H1 (cell line): ENCODE results near the gene HES5. TPM values are rescaled to one million over a fixed set of nuclear protein-coding genes. Genes with fewer than 3 reads are reported as not detected.

Experiments
- CTCF ChIA-PET: fragments of 300-600 bp; sonication (Branson Sonifier 250); formaldehyde crosslinking; loops from one replicate; lab custom pipeline; 2021; ENCODE audit not compliant: partially characterized antibody; lab: Charles Lee
- POLR2A ChIA-PET: fragments of 300-600 bp; sonication (Branson Sonifier 250); formaldehyde crosslinking; loops from one replicate; lab custom pipeline; 2021; ENCODE audit warnings: inconsistent platforms; ENCODE audit not compliant: partially characterized antibody; lab: Charles Lee
- DNase-seq, 2 experiments: peaks; one replicate each; pipeline versions ENCODE4 v3.0.0 to v3.0.0-alpha.2; 2010 to 2022; ENCODE audit warnings: low spot score in 2 of 2, low read depth in 1 of 2, mixed read lengths in 1 of 2
- FAIRE-seq: peaks from 2 replicates; lab custom pipeline; 2011; peaks lifted over from hg19 to GRCh38; lab: Jason Lieb, UNC
- H2AFZ ChIP-seq: 2 replicates; pipeline ENCODE4 v1.8.1; 2012; ENCODE audit warnings: low read length, inconsistent platforms
- H2AK5ac ChIP-seq: 2 replicates; pipeline ENCODE4 v1.6.1; 2013; ENCODE audit warnings: low read depth, low read length
- H2BK120ac ChIP-seq: replicated peaks from 2 replicates; pipeline ENCODE3; 2013; ENCODE audit warnings: low read depth, low read length, inconsistent platforms
- H2BK12ac ChIP-seq: 2 replicates; pipeline ENCODE4 v1.6.1; 2013; ENCODE audit warnings: low read depth, low read length
- H2BK15ac ChIP-seq: 2 replicates; pipeline ENCODE4 v1.6.1; 2013; ENCODE audit warnings: low read length
- H2BK20ac ChIP-seq: 2 replicates; pipeline ENCODE4 v1.6.1; 2013; ENCODE audit warnings: low read length
- H2BK5ac ChIP-seq: 2 replicates; pipeline ENCODE4 v1.6.1; 2013; ENCODE audit warnings: low read depth, low read length
- H3K14ac ChIP-seq: 2 replicates; pipeline ENCODE4 v1.6.1; 2013; ENCODE audit warnings: inconsistent platforms; ENCODE audit not compliant: insufficient read length
- H3K18ac ChIP-seq: 2 replicates; pipeline ENCODE4 v1.6.1; 2013; ENCODE audit warnings: low read length; ENCODE audit errors: extremely low read depth
- H3K23ac ChIP-seq: 2 replicates; pipeline ENCODE4 v1.6.1; 2013; ENCODE audit warnings: inconsistent platforms; ENCODE audit not compliant: insufficient read length
- H3K23me2 ChIP-seq: 2 replicates; pipeline ENCODE4 v1.6.1; 2013; ENCODE audit warnings: low read depth, low read length
- H3K27ac ChIP-seq: 2 replicates; pipeline ENCODE4 v1.6.1; 2011; ENCODE audit warnings: low read depth, low read length, inconsistent platforms
- H3K27me3 ChIP-seq, 4 experiments: replicated peaks in 1 of 4; 1 replicate in 1 of 4; 2 replicates in 3 of 4; pipeline versions ENCODE4 v1.6.1 to v1.8.1; 2011 to 2013; ENCODE audit warnings: low read length in 3 of 4, mild to moderate bottlenecking in 3 of 4, inconsistent platforms in 2 of 4, mixed read lengths in 2 of 4, moderate library complexity in 1 of 4; ENCODE audit not compliant: control insufficient read depth in 3 of 4, insufficient read depth in 3 of 4; ENCODE audit errors: extremely low read depth in 1 of 4
- H3K36me3 ChIP-seq, 4 experiments: 2 replicates each; pipeline versions ENCODE4 v1.6.1 to v1.8.1; 2011 to 2013; ENCODE audit warnings: mild to moderate bottlenecking in 4 of 4, low read length in 3 of 4, moderate library complexity in 2 of 4, control low read depth in 1 of 4, inconsistent platforms in 1 of 4; ENCODE audit not compliant: insufficient read depth in 4 of 4, control insufficient read depth in 2 of 4
- H3K4ac ChIP-seq: replicated peaks from 2 replicates; pipeline ENCODE3; 2013; ENCODE audit warnings: low read length, low read depth, mixed read lengths, inconsistent platforms; ENCODE audit not compliant: insufficient read length
- H3K4me1 ChIP-seq, 4 experiments: replicated peaks in 1 of 4; 1 replicate in 1 of 4; 2 replicates in 3 of 4; pipeline versions ENCODE4 v1.6.1 to v1.8.1; 2011 to 2013; ENCODE audit warnings: low read length in 3 of 4, inconsistent platforms in 2 of 4, mixed read lengths in 1 of 4; ENCODE audit not compliant: insufficient read depth in 4 of 4, control insufficient read depth in 3 of 4
- H3K4me2 ChIP-seq, 2 experiments: 2 replicates each; pipeline versions ENCODE4 v1.6.1 to v1.8.1; 2011 to 2013; ENCODE audit warnings: low read depth in 2 of 2, low read length in 2 of 2, control low read depth in 1 of 2, inconsistent platforms in 1 of 2, mild to moderate bottlenecking in 1 of 2; ENCODE audit not compliant: insufficient read depth in 1 of 2
- H3K4me3 ChIP-seq, 4 experiments: fragments of 200-600, 300-600 bp in 1 of 4; sonication (generic), shearing (Covaris generic), sonication (Bioruptor Twin) in 1 of 4; 2 replicates each; pipeline versions ENCODE4 v1.5.1 to v1.8.1; 2011 to 2016; ENCODE audit warnings: low read length in 4 of 4, low read depth in 3 of 4, control low read depth in 2 of 4, inconsistent platforms in 2 of 4, mild to moderate bottlenecking in 2 of 4, mixed read lengths in 1 of 4, moderate library complexity in 1 of 4; ENCODE audit not compliant: insufficient read depth in 2 of 4; ENCODE audit errors: extremely low read depth in 1 of 4
- H3K56ac ChIP-seq: replicated peaks from 2 replicates; pipeline ENCODE3; 2013; ENCODE audit warnings: low read depth, mild to moderate bottlenecking, mixed read lengths, low read length, inconsistent platforms; ENCODE audit not compliant: insufficient read length
- H3K79me1 ChIP-seq: 2 replicates; pipeline ENCODE4 v1.6.1; 2013; ENCODE audit warnings: low read depth, low read length, control low read depth
- H3K79me2 ChIP-seq, 2 experiments: 2 replicates each; pipeline versions ENCODE4 v1.6.1 to v1.8.1; 2012 to 2013; ENCODE audit warnings: low read length in 2 of 2, mild to moderate bottlenecking in 2 of 2, inconsistent platforms in 1 of 2; ENCODE audit not compliant: insufficient read depth in 2 of 2, control insufficient read depth in 1 of 2
- H3K9ac ChIP-seq, 4 experiments: replicated peaks in 1 of 4; 1 replicate in 1 of 4; 2 replicates in 3 of 4; pipeline versions ENCODE4 v1.6.1 to v1.8.1; 2011 to 2013; ENCODE audit warnings: low read depth in 3 of 4, low read length in 3 of 4, control low read depth in 2 of 4, mild to moderate bottlenecking in 2 of 4, moderate library complexity in 2 of 4, inconsistent platforms in 1 of 4; ENCODE audit errors: extremely low read depth in 1 of 4
- H3K9me3 ChIP-seq, 2 experiments: 2 replicates each; pipeline versions ENCODE4 v1.6.1 to v1.8.1; 2012 to 2013; ENCODE audit warnings: mild to moderate bottlenecking in 2 of 2, moderate library complexity in 2 of 2, control low read depth in 1 of 2, inconsistent platforms in 1 of 2, low read depth in 1 of 2, low read length in 1 of 2, mixed read lengths in 1 of 2; ENCODE audit not compliant: insufficient read depth in 2 of 2
- H4K20me1 ChIP-seq, 2 experiments: replicated peaks in 1 of 2; 2 replicates each; pipeline versions ENCODE3 to v1.8.1; 2011 to 2013; ENCODE audit warnings: inconsistent platforms in 2 of 2, low read length in 2 of 2, mild to moderate bottlenecking in 1 of 2; ENCODE audit not compliant: insufficient read depth in 2 of 2, control insufficient read depth in 1 of 2
- H4K5ac ChIP-seq: 2 replicates; pipeline ENCODE4 v1.6.1; 2013; ENCODE audit warnings: low read length, low read depth, mixed read lengths, inconsistent platforms; ENCODE audit not compliant: insufficient read length
- H4K8ac ChIP-seq: 2 replicates; pipeline ENCODE4 v1.8.0; 2013; ENCODE audit warnings: mild to moderate bottlenecking, moderate library complexity, low read length, inconsistent platforms; ENCODE audit not compliant: insufficient read depth; ENCODE audit errors: extremely low read depth
- H4K91ac ChIP-seq: replicated peaks from 2 replicates; pipeline ENCODE3; 2013; ENCODE audit warnings: low read length, mixed read lengths, inconsistent platforms; ENCODE audit not compliant: insufficient read length
- BCL11A ChIP-seq, 2 experiments: IDR thresholded peaks; one replicate each; pipeline ENCODE4 v1.6.1; 2011; ENCODE audit warnings: low read depth in 2 of 2, low read length in 2 of 2, mild to moderate bottlenecking in 2 of 2
- KDM4A ChIP-seq: IDR thresholded peaks from one replicate; pipeline ENCODE4 v1.7.1; 2012; ENCODE audit warnings: low read depth, mild to moderate bottlenecking, moderate library complexity, low read length, inconsistent platforms; ENCODE audit not compliant: severe bottlenecking
- MAFK ChIP-seq: IDR thresholded peaks from 2 replicates; pipeline ENCODE4 v1.6.1; 2012; ENCODE audit warnings: low read depth, mild to moderate bottlenecking, improper control_type of control experiment, low read length
- NRF1 ChIP-seq: IDR thresholded peaks from 2 replicates; pipeline ENCODE4 v1.6.1; 2011; ENCODE audit warnings: mild to moderate bottlenecking, low read depth, low read length, improper control_type of control experiment
- POLR2A ChIP-seq, 2 experiments: IDR thresholded peaks; 1 replicate in 1 of 2; 2 replicates in 1 of 2; pipeline ENCODE4 v1.6.1; 2011; ENCODE audit warnings: low read depth in 2 of 2, low read length in 2 of 2, mild to moderate bottlenecking in 2 of 2; ENCODE audit errors: control extremely low read depth in 1 of 2
- POLR2AphosphoS5 ChIP-seq: IDR thresholded peaks from 2 replicates; pipeline ENCODE4 v1.6.1; 2011; ENCODE audit warnings: low read depth, low read length
- RBBP5 ChIP-seq: IDR thresholded peaks from 2 replicates; pipeline ENCODE4 v1.7.1; 2012; ENCODE audit warnings: low read depth, mild to moderate bottlenecking, inconsistent platforms, low read length, moderate library complexity, borderline replicate concordance
- RFX5 ChIP-seq: IDR thresholded peaks from 2 replicates; pipeline ENCODE4 v1.6.1; 2011; ENCODE audit warnings: low read depth, low read length, improper control_type of control experiment, borderline replicate concordance
- RXRA ChIP-seq: IDR thresholded peaks from 2 replicates; pipeline ENCODE4 v1.6.1; 2011; ENCODE audit warnings: low read depth, mild to moderate bottlenecking, low read length, moderate library complexity; ENCODE audit not compliant: insufficient read depth
- SP4 ChIP-seq: IDR thresholded peaks from 2 replicates; pipeline ENCODE4 v1.6.1; 2012; ENCODE audit warnings: low read length, inconsistent platforms
- SUZ12 ChIP-seq: fragments of 200-600 bp; sonication (generic); IDR thresholded peaks from 2 replicates; pipeline ENCODE4 v1.6.1; 2012; ENCODE audit warnings: mild to moderate bottlenecking, inconsistent platforms, low read length, moderate library complexity, mixed read lengths
- TAF1 ChIP-seq: IDR thresholded peaks from 2 replicates; pipeline ENCODE4 v1.6.1; 2011; ENCODE audit warnings: mild to moderate bottlenecking, low read depth, low read length
- WGBS, 2 experiments: shearing (Covaris generic) in 1 of 2; methylation state at CpG; one replicate each; pipeline versions ENCODE4 v1.1.6 to v1.1.7; 2013 to 2015; ENCODE audit warnings: low lambda C conversion rate in 2 of 2, mixed read lengths in 2 of 2, inconsistent platforms in 1 of 2, low coverage in 1 of 2, missing lambda C conversion rate in 1 of 2; ENCODE audit not compliant: insufficient replicate concordance in 2 of 2, insufficient coverage in 1 of 2, insufficient read length in 1 of 2; ENCODE audit errors: extremely low coverage in 1 of 2, missing lambda C conversion rate in 1 of 2; 5-methylcytosine and 5-hydroxymethylcytosine counted together
- polyA plus RNA-seq, 7 experiments: library from polyadenylated mRNA; depleted of rRNA in 3 of 7; stranded (reverse) in 5 of 7; unstranded in 2 of 7; fragments of >200 nt in 5 of 7; fragments of 200-250 nt in 2 of 7; gene quantifications; 1 replicate in 5 of 7; 2 replicates in 1 of 7; 4 replicates in 1 of 7; pipeline versions ENCODE4 v1.2.1 to v1.2.3, GENCODE V29; 2011 to 2013; ENCODE audit warnings: missing spikeins in 2 of 7, mixed read lengths in 2 of 7
- total RNA-seq: library from RNA; stranded (reverse); fragmentation: NEBNext Ultra II Directional; extraction: Animal tissue kit (Norgen Biotek cat#: 25700); gene quantifications from 2 replicates; pipeline ENCODE4 v1.2.1, GENCODE V29; 2021
- TF ChIP-seq, protein P1 (sequence below), 3 experiments: IDR thresholded peaks; 1 replicate in 2 of 3; 2 replicates in 1 of 3; pipeline versions ENCODE4 v1.5.1 to v1.6.1; 2011; ENCODE audit warnings: low read length in 3 of 3, mild to moderate bottlenecking in 3 of 3, inconsistent platforms in 2 of 3, low read depth in 1 of 3, moderate library complexity in 1 of 3; ENCODE audit not compliant: insufficient read depth in 1 of 3; ENCODE audit errors: control extremely low read depth in 1 of 3

HES5 gene
- total and polyA plus RNA-seq, 2 of the 8 experiments (the other 6 are each of a cell fraction or from before 2014, with no cell fraction given) = 0.22 TPM; not detected in 1

DNA sequence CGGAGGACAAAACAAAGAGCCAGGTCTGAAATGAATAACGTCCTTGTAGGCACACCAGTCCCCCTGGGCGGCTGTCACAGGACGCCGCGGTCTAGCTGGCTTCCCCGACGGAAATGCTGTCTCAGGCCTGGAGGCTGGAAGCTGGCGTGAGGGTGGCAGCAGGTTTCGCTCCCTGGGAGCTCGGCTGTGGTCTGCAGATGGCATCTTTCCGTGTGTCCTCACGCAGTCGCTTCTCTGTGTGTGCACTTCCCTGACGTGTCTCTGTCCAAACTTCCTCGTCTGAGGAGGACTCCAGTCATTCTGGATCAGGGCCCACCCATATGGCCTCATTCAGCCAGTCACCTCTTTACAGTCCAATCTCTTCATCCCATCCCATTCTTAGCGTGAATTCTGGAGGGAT lies 40.3 kb upstream of the HES5 start:
- Histone ChIP-seq H2BK12ac (0 out of 2 replicates have a peak overlapping the region, but pooled peaks have one; percentile 39), H4K20me1 (no peaks in the 10 kb centered on the region), H2BK5ac (no peak overlapping the region), H2AFZ (no peak overlapping the region), H2AK5ac (no peak overlapping the region), H3K4me1 (no peaks in the 10 kb centered on the region), H3K23ac (no peak overlapping the region), H3K36me3 (no peaks in the 10 kb centered on the region), H4K8ac (no peak overlapping the region), H3K4me3 (no peak overlapping the region), H2BK120ac (no peak overlapping the region), H3K9me3 (peaks cover 5 to 8% of the 10 kb centered on the region in 2 experiments), H4K5ac (no peak overlapping the region), H3K27ac (no peak overlapping the region), H3K79me2 (no peaks in the 10 kb centered on the region), H3K56ac (no peak overlapping the region), H2BK15ac (no peak overlapping the region), H2BK20ac (no peak overlapping the region), H3K79me1 (no peaks in the 10 kb centered on the region), H3K14ac (no peak overlapping the region), H3K27me3 (no peaks in the 10 kb centered on the region), H3K18ac (no peak overlapping the region), H3K23me2 (no peaks in the 10 kb centered on the region), H3K4ac (no peak overlapping the region), H4K91ac (no peak overlapping the region), H3K9ac (no peak overlapping the region), H3K4me2 (no peak overlapping the region)
- FAIRE-seq (no peak), DNase-seq (no peak)
- ChIA-PET POLR2A (no interaction called here), CTCF (interaction anchor here (5.1 kb wide), 1 partner anchor 8 kb away, joined by 33 read pairs; no protein-coding TSS in a partner anchor)
- WGBS, 2 experiments = 87% methylated on average over 16 of the region's 17 CpGs; no CpG with 5 or more reads in 1 of the 2 experiments
- TF ChIP-seq, protein P1, sequence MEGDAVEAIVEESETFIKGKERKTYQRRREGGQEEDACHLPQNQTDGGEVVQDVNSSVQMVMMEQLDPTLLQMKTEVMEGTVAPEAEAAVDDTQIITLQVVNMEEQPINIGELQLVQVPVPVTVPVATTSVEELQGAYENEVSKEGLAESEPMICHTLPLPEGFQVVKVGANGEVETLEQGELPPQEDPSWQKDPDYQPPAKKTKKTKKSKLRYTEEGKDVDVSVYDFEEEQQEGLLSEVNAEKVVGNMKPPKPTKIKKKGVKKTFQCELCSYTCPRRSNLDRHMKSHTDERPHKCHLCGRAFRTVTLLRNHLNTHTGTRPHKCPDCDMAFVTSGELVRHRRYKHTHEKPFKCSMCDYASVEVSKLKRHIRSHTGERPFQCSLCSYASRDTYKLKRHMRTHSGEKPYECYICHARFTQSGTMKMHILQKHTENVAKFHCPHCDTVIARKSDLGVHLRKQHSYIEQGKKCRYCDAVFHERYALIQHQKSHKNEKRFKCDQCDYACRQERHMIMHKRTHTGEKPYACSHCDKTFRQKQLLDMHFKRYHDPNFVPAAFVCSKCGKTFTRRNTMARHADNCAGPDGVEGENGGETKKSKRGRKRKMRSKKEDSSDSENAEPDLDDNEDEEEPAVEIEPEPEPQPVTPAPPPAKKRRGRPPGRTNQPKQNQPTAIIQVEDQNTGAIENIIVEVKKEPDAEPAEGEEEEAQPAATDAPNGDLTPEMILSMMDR (IDR thresholded peaks at IDR 0.05; ENCODE audit: control extremely low read depth in 1 of 3, insufficient read depth in 1 of 3, low read depth in 1 of 3, low read length in 3 of 3) = no peak
- TF ChIP-seq POLR2AphosphoS5 (no peak), POLR2A (IDR thresholded peaks at IDR 0.05; ENCODE audit: control extremely low read depth in 1 of 2, low read depth in 2 of 2, low read length in 2 of 2) (no peak), RFX5 (no peak), RBBP5 (no peak), NRF1 (no peak), SUZ12 (no peak), KDM4A (no peak), SP4 (no peak), RXRA (no peak), BCL11A (IDR thresholded peaks at IDR 0.05; ENCODE audit: low read depth in 2 of 2, low read length in 2 of 2) (no peak), MAFK (no peak), TAF1 (no peak)
